GM10266 (cell line): ENCODE results near the gene DUSP21.
"Not testable (repeated sequence)": the region's sequence is repeated elsewhere in the genome, so short reads cannot be mapped to it uniquely, and the experiment has no call there.

Experiments
- DNase-seq: peaks from one replicate; pipeline ENCODE4 v3.0.0; 2012; ENCODE audit errors: extremely low spot score
- TF ChIP-seq, protein P1 (sequence below): IDR thresholded peaks from 2 replicates; pipeline ENCODE4 v1.5.1; 2012; ENCODE audit warnings: mild to moderate bottlenecking, low read depth; ENCODE audit not compliant: control insufficient read depth, insufficient read depth; ENCODE audit errors: missing control alignments

DUSP21 gene

DNA sequence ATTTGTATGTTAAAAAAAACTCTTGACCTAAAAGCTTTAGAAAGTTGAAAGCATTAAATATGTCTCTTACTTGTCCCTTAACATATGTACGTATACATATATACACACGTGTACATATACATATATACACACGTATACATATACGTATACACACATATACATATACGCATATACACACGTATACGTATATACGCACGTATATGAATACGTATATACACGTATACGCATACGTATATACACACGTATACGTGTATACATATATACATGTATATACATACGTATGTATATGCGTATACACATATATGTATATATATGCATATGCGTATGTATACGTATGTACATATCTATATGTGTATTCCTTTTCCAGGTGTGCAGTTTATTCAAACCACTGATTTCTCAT lies 32.9 kb downstream of the DUSP21 start:
- TF ChIP-seq, protein P1, sequence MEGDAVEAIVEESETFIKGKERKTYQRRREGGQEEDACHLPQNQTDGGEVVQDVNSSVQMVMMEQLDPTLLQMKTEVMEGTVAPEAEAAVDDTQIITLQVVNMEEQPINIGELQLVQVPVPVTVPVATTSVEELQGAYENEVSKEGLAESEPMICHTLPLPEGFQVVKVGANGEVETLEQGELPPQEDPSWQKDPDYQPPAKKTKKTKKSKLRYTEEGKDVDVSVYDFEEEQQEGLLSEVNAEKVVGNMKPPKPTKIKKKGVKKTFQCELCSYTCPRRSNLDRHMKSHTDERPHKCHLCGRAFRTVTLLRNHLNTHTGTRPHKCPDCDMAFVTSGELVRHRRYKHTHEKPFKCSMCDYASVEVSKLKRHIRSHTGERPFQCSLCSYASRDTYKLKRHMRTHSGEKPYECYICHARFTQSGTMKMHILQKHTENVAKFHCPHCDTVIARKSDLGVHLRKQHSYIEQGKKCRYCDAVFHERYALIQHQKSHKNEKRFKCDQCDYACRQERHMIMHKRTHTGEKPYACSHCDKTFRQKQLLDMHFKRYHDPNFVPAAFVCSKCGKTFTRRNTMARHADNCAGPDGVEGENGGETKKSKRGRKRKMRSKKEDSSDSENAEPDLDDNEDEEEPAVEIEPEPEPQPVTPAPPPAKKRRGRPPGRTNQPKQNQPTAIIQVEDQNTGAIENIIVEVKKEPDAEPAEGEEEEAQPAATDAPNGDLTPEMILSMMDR, result no peak

DNA sequence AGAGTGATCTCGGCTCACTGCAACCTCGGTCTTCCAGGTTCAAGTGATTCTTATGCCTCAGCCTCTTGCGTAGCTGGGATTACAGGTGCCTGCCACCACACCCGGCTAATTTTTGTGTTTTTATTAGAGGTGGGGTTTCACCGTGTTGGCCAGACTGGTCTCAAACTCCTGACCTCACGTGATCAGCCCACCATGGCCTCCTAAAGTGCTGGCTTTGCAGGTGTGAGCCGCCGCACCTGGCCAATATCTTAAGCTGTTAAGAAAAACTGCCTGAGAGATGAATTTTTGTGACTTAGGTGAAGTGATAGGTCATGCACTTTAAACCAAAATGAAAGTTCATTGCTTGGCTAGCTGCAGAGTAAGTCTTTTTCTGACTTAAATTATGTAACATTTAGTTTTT lies 35.0 kb downstream of the DUSP21 start:
- DNase-seq, result no peak

More for the DNA sequence above, 32.9 kb downstream of the DUSP21 start:
- DNase-seq, result no peak

GRCh38 chrX:44881549-44881948 lies 37.7 kb downstream of the DUSP21 start:
- no peak for DNase-seq
- TF ChIP-seq, protein P1, result no peak

More for the DNA sequence above, 35.0 kb downstream of the DUSP21 start:
- TF ChIP-seq, protein P1, result no peak

- TF ChIP-seq, protein P1, result no peak
- no peak for DNase-seq
These were observed 38.8 kb downstream of the DUSP21 start for GRCh38 chrX:44882635-44883034.

GRCh38 chrX:44884944-44885343 lies 41.1 kb downstream of the DUSP21 start:
- no peak for DNase-seq
- TF ChIP-seq, protein P1, result no peak

GRCh38 chrX:44889824-44890223 lies 46.0 kb downstream of the DUSP21 start:
- TF ChIP-seq, protein P1, result no peak
- DNase-seq, result no peak

GRCh38 chrX:44890247-44890646 lies 46.4 kb downstream of the DUSP21 start:
- no peak for DNase-seq
- TF ChIP-seq, protein P1, result no peak

DNA sequence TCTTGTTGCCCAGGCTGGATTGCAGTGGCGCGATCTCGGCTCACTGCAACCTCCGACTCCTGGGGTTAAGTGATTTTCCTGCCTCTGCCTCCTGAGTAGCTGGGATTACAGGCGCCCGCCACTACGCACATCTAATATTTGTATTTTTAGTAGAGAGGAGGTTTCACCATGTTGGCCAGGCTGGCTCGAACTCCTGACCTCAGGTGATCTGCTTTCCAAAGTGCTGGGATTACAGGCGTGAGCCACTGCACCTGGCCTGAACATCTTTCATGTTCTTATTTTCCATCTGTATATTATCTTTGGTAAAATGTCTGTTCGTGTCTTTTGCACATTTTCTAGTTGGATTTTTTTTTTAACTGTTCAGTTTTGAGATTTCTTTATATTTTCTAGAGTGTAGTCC lies 46.9 kb downstream of the DUSP21 start:
- DNase-seq, result not testable (repeated sequence)
